Left colon (tissue), 2 donors: ENCODE measurements around the gene KLF6. TPM values are rescaled to one million over a fixed set of nuclear protein-coding genes. Genes with fewer than 3 reads are reported as not detected.

ENCODE experiments used
- ATAC-seq: fragments of 200-7000 bp; cut with Tn5 transposase; one replicate; pipeline ENCODE4 v1.9.1; 2020; ENCODE audit warnings: mild to moderate bottlenecking, moderate library complexity
- DNase-seq, 2 donors: peaks; one replicate each; pipeline ENCODE4 v3.0.0-alpha.2; 2020
- intact Hi-C, 2 donors: fragments of 100-400 bp; cut with DNase I in 1 of 2; cut with micrococcal nuclease in 1 of 2; formaldehyde crosslinking; loops; one replicate each; pipeline versions ENCODE4 v1.11.2 to v1.14.0; 2022; cut with DNase I, micrococcal nuclease
- total RNA-seq, 2 donors: library from RNA; stranded (reverse); fragmentation: NEBNext Ultra II Directional; extraction: Animal tissue kit (Norgen Biotek cat#: 25700); gene quantifications; one replicate each; pipeline ENCODE4 v1.2.1, GENCODE V29; 2021
- donor health status: DM: no; HTN: no; CAD: no.
- donor health status: DM: yes; HTN: yes; CAD: no.

KLF6 gene
- total RNA-seq, 2 donors from 2014 or later, result 359 to 434 TPM

DNA sequence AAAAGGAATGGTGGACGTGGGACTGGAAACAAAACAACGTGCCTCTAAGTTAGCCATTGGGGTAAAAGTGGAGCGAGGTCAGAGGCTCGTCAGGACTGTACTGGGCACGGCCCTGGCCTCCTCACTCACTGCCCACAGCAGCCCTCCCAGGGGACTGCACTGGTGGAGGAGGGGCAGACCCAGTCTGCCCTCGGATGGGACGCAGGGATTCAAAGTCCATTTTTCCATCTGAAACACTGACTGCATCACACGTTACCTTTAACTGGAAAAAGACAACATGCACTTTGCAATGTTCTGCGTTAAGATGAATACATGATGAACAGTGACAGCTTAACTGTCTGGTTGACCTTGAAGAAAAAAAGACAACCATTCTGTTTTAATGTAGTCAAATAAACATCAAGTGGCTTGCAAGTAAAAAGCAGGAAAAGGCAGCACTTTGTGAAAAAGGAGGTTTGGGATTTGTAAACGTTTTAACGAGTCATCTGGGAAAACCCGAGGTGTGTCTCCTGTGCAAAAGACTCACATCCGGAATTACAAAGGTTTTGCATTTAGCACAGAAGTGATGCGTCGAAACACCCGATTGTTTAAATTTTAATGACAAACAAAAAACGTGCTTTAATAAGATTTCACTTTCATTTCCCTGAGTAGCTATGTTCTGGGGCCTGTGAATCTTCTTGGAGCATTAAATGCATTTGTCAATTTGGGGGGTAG is 18.8 kb downstream of the KLF6 start:
- intact Hi-C loops, result no loop called here
- DNase-seq (no peak), ATAC-seq (no peak)

- no peak for DNase-seq
- intact Hi-C loops, result no loop called here
Observed at GRCh38 chr10:3765146-3765545, 19.9 kb downstream of the KLF6 start.

GRCh38 chr10:3764626-3765112 is 20.3 kb downstream of the KLF6 start:
- no peak for DNase-seq
- ATAC-seq, result peak; percentile 51
- intact Hi-C loops, result no loop called here

More at GRCh38 chr10:3765146-3765545, 19.9 kb downstream of the KLF6 start:
- ATAC-seq, result no peak

- DNase-seq (no peak), ATAC-seq (no peak)
Observed at GRCh38 chr10:3763852-3764625, 21.0 kb downstream of the KLF6 start.

GRCh38 chr10:3763035-3763456 is 22.0 kb downstream of the KLF6 start:
- intact Hi-C loops, result no loop called here
- peak in 1 of 2 donors; percentile 51 for DNase-seq
- peak; percentile 74 for ATAC-seq

More at GRCh38 chr10:3763852-3764625, 21.0 kb downstream of the KLF6 start:
- intact Hi-C loops, result no loop called here

- DNase-seq, result no peak
- intact Hi-C loops, result no loop called here
Observed at GRCh38 chr10:3762309-3762708, 22.7 kb downstream of the KLF6 start.

GRCh38 chr10:3761904-3762303 is 23.1 kb downstream of the KLF6 start:
- intact Hi-C loops, result no loop called here
- ATAC-seq (peak; percentile 42), DNase-seq (no peak)

More at GRCh38 chr10:3762309-3762708, 22.7 kb downstream of the KLF6 start:
- ATAC-seq, result no peak

- DNase-seq (no peak), ATAC-seq (peak; percentile 18)
- intact Hi-C loops, result no loop called here
Observed at GRCh38 chr10:3761021-3761686, 23.9 kb downstream of the KLF6 start.

GRCh38 chr10:3760083-3760482 is 24.9 kb downstream of the KLF6 start:
- intact Hi-C loops, result no loop called here
- ATAC-seq (no peak), DNase-seq (no peak)

DNA sequence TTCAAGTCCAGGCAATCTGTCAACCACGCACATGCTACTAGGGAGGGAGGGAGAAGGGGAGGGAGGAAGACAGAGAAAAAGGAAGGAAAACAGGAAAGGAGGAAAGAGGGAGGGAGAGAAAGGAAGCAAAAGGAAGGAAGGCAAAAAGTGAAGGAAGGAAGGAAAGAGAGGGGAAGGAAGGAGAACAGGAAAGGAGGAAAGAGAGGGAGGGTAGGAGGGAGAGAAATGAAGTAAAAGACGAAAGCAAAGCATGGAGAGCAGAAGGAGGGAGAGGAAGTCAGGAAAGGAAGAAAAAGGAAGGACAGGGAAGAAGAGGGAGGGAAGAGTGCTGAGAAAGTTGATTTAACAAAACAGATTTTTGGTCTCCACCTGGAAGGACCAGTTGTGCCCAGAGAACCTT is 25.6 kb downstream of the KLF6 start:
- DNase-seq (no peak), ATAC-seq (no peak)
- intact Hi-C loops, result no loop called here

GRCh38 chr10:3758491-3758970 is 26.5 kb downstream of the KLF6 start:
- intact Hi-C loops, result no loop called here
- no peak for DNase-seq
- ATAC-seq, result no peak

GRCh38 chr10:3757638-3758490 is 27.1 kb downstream of the KLF6 start:
- no peak for DNase-seq
- intact Hi-C loops, result no loop called here
- ATAC-seq, result no peak

DNA sequence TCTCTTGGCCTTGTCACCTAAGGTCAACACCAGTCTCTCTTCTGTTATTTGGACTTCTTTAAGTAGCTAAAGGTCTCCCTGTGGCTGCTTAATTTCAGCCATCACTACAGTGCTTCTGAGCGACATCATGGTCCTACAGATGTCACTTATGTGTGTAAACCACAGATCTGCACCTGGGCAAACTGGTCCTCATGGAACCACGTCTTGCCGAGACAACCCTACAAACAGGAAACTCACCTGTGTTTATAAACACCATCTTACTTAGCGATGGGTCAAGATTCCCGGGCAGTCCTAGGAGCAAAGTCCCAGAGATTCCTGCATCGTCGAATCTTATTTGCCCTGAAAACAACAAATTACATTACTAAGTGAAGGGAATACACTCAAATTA is 27.8 kb downstream of the KLF6 start:
- ATAC-seq (no peak), DNase-seq (no peak)
- intact Hi-C loops, result no loop called here

GRCh38 chr10:3756360-3756740 is 28.7 kb downstream of the KLF6 start:
- DNase-seq, result no peak
- ATAC-seq, result no peak
- intact Hi-C loops, result no loop called here

GRCh38 chr10:3755440-3756359 is 29.3 kb downstream of the KLF6 start:
- intact Hi-C loops, result no loop called here
- DNase-seq (no peak), ATAC-seq (no peak)

GRCh38 chr10:3754727-3755439 is 30.1 kb downstream of the KLF6 start:
- DNase-seq, result no peak
- intact Hi-C loops, result no loop called here
- peak; percentile 53 for ATAC-seq

DNA sequence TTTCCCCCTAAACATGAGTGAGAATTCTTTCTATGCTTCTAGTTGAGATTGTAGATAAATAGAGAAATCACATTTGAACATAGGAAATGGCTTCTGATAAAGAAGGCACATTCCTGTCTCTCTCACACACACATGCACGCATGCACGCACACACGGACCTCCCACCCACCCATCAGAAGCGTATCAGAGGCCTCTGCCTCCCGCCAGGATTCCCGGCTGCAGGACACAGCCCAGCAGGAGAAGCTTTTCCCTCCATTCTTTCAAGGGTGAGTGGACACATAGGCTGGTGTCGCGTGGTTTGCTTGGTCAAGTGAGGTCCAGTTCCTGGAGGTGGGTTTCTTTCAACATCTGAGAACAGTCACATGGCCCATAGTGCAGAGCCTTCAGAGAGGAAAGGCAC is 34.2 kb downstream of the KLF6 start:
- no peak for ATAC-seq
- no peak for DNase-seq
- intact Hi-C loops, result no loop called here
